Prostate gland (tissue), 2 donors: ENCODE data around the gene NR1H2. TPM values are rescaled to one million over a fixed set of nuclear protein-coding genes. Genes with fewer than 3 reads are reported as not detected.
"Not testable (repeated sequence)": the region's sequence is repeated elsewhere in the genome, so short reads cannot be mapped to it uniquely, and the experiment has no call there.

Source experiments
- DNase-seq: peaks from one replicate; pipeline ENCODE4 v3.0.0-alpha.2; 2019; ENCODE audit warnings: low spot score
- H3K27ac ChIP-seq, 2 donors: fragments of 200-600 bp; sonication (generic); 2 replicates each; pipeline ENCODE4 v1.5.1; 2017 to 2019
- H3K27me3 ChIP-seq: fragments of 200-600 bp; sonication (generic); replicated peaks from 2 replicates; pipeline ENCODE4 v1.5.1; 2019; ENCODE audit not compliant: insufficient read depth
- H3K36me3 ChIP-seq, 2 donors: fragments of 200-600 bp; sonication (generic); 1 replicate in 1 of 2; 2 replicates in 1 of 2; pipeline versions ENCODE4 v1.5.1 to v1.8.1; 2017 to 2019
- H3K4me1 ChIP-seq: fragments of 200-600 bp; sonication (generic); replicated peaks from 2 replicates; pipeline ENCODE4 v1.5.1; 2019
- H3K4me3 ChIP-seq, 2 donors: fragments of 200-600 bp; sonication (generic); 2 replicates each; pipeline ENCODE4 v1.5.1; 2017 to 2019
- H3K9me3 ChIP-seq: fragments of 200-600 bp; sonication (generic); 2 replicates; pipeline ENCODE4 v1.5.1; 2017
- CTCF ChIP-seq, 4 experiments: fragments of 200-600 bp in 2 of 4; fragments of 450-650 bp in 2 of 4; sonication (generic) in 2 of 4; IDR thresholded peaks; 1 replicate in 3 of 4; 2 replicates in 1 of 4; pipeline ENCODE4 v1.5.1; 2016 to 2019; ENCODE audit warnings: antibody characterized with exemption in 4 of 4, mild to moderate bottlenecking in 2 of 4, moderate library complexity in 2 of 4
- POLR2A ChIP-seq: fragments of 450-650 bp; IDR thresholded peaks from one replicate; pipeline ENCODE4 v1.6.1; 2016; ENCODE audit warnings: antibody characterized with exemption, mild to moderate bottlenecking
- POLR2AphosphoS5 ChIP-seq: sonication (generic); formaldehyde crosslinking; IDR thresholded peaks from one replicate; pipeline ENCODE4 v1.6.1; 2017; ENCODE audit warnings: antibody characterized with exemption
- WGBS: methylation state at CpG from one replicate; pipeline ENCODE4 v1.1.5; 2018; 5-methylcytosine and 5-hydroxymethylcytosine counted together
- intact Hi-C: fragments of 100-400 bp; cut with DNase I; formaldehyde crosslinking; loops from one replicate; pipeline ENCODE4 v1.14.2; 2022
- total RNA-seq, 2 donors: library from RNA; depleted of rRNA; stranded (reverse); fragments of >200 nt; gene quantifications; one replicate each; pipeline ENCODE4 v1.1.0, GENCODE V29; 2016

NR1H2 gene
- total RNA-seq, 2 donors from 2014 or later = 110 to 129 TPM

DNA sequence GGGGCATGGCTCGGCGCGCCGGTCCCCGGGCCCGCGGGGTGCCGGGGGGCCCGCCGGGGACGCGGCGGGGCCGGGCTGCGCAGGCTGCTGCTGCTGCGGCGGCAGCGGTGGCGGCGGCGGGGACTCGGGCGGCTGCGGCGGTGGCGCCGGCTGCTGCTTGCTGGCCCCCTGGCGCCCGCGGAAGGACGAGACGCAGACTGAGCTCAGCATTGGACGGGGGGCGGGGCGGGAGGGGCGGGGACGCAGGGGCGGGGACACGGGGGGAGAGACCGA, 47.4 kb upstream of the NR1H2 start:
- intact Hi-C loops = no loop called here
- Histone ChIP-seq H3K4me3 (peak overlapping the region; percentile 16 to 27), H3K27ac (no peak overlapping the region), H3K27me3 (no peaks in the 10 kb centered on the region), H3K4me1 (peaks cover 10% of the 10 kb centered on the region), H3K9me3 (no peaks in the 10 kb centered on the region), H3K36me3 (no peaks in the 10 kb centered on the region)
- WGBS = 0% methylated on average over 15 of the region's 40 CpGs
- no peak for DNase-seq
- TF ChIP-seq POLR2AphosphoS5 = no peak
- TF ChIP-seq CTCF (IDR thresholded peaks at IDR 0.05) = no peak
- TF ChIP-seq POLR2A = no peak

DNA sequence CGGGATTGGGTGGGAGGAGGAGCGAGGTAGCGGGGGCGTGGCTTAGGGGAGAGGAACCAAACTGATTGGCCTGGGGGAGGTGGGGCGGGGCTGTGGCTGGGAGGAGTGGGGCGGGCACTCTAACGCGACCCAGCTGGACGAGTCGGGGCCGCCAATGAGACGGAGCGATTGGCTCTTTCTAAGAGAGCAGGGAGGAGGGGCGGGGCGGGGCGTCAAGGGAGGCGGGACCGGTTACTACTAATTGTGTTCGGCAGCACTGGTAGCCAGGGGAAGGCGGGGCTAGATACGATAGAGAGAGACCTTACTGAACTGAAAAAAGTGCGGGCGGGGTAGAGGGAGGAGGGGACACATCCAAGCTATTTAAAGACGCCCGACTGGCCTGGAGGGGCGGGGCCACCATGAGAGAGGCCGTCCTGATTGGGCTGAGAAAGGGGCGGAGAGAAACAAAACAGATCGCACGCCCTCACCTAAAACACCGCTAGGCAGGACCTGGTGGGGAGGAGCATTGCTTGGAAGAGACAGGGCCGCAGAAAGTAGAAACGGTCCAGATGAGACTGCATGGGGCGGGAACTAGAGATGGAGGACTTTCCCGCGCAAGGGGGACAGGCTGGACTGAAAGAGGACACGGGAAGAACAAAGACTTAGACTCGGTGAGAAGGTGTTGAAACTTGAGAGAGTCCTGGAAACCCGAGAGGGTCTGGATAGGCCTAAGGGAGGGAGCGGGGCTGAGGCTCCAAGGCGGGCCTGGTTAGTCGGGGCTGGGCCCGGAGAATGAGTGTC, 46.9 kb upstream of the NR1H2 start, which contains the start of gene KCNC3:
Gene KCNC3, minus strand, starts transcription at position 232 of the 780 bp plus-strand sequence. CDS start 295 bp downstream, outside the sequence.
- peak; percentile 100 for DNase-seq
- peak; percentile 87 for TF ChIP-seq POLR2A
- TF ChIP-seq POLR2AphosphoS5 = peak; percentile 95
- peak in 2 of 4 experiments; percentile 20 to 25 for TF ChIP-seq CTCF (IDR thresholded peaks at IDR 0.05)
- Histone ChIP-seq H3K27me3 (no peaks in the 10 kb centered on the region), H3K36me3 (no peaks in the 10 kb centered on the region), H3K9me3 (no peaks in the 10 kb centered on the region), H3K4me3 (peak within 1 kb of the TSS; percentile 16 to 30), H3K4me1 (peaks cover 10% of the 10 kb centered on the region), H3K27ac (peak within 1 kb of the TSS; percentile 63 to 81)
- under 1% methylated on average over 39 of the region's 43 CpGs for WGBS
- intact Hi-C loops = no loop called here

GRCh38 chr19:50329926-50330294, 46.3 kb upstream of the NR1H2 start:
- H3K9me3 ChIP-seq, H3K36me3 ChIP-seq, H3K27me3 ChIP-seq, DNase-seq, intact Hi-C loops: not testable (repeated sequence)
- H3K4me1 ChIP-seq = peaks cover 10% of the 10 kb centered on the region
- peak overlapping the region in 1 of 2 donors; percentile 11 for H3K4me3 ChIP-seq
- H3K27ac ChIP-seq = peak overlapping the region; percentile 63 to 81
- WGBS = 18% methylated on average over 18 of the region's 18 CpGs

DNA sequence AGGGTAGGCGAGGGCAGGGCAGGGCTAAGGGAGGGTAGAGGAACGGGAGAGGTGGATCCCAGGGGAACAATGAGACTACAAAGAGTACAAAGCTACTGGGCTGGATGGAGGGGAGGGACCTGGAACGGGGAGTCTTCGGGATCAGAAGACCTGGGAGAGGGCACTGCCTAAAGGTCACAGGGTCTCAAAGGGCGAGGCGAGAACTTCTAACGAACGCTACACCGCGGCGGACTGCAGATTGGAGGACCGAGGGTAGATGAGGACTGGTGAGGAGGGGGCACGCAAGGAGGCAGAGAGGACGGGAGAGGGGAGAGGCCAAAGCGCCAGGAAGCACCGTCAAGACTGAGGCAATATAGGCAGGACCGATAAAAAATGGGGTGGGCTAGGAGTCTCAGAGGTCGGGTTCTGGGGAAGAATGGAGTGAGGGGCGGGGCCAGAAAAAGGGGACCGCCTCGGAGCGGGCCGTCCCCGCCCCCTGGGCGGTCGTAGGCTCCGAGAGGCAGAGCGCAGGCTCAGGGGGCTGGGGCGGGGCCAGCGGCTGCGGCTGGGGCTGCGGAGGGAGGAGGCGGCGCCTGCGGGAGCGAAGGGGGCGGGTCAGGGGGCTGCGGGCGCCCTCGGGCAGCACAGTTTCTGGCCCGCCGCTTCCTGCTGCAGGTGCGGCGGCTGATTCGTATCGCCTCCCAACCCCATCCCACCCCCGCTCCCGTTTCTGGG, 45.7 kb upstream of the NR1H2 start:
- H3K27ac ChIP-seq = peak overlapping the region; percentile 39 to 81
- 2% methylated on average over 48 of the region's 48 CpGs for WGBS
- intact Hi-C loops = no loop called here

More for the DNA sequence above, 45.7 kb upstream of the NR1H2 start:
- H3K27me3 ChIP-seq = no peaks in the 10 kb centered on the region
- H3K9me3 ChIP-seq = no peaks in the 10 kb centered on the region
- no peak for TF ChIP-seq CTCF (IDR thresholded peaks at IDR 0.05)
- peak; percentile 56 for TF ChIP-seq POLR2AphosphoS5
- peak; percentile 43 for TF ChIP-seq POLR2A
- H3K4me3 ChIP-seq = peak overlapping the region; percentile 12 to 30
- no peaks in the 10 kb centered on the region for H3K36me3 ChIP-seq
- H3K4me1 ChIP-seq = peaks cover 6% of the 10 kb centered on the region
- peak; percentile 69 for DNase-seq
